ENCODE measurements around the gene FAM200B. TPM values are rescaled to one million over a fixed set of nuclear protein-coding genes. Genes with fewer than 3 reads are reported as not detected.

Gene FAM200B
- total RNA-seq, 1 donor from 2014 or later: 42.1 TPM

DNA sequence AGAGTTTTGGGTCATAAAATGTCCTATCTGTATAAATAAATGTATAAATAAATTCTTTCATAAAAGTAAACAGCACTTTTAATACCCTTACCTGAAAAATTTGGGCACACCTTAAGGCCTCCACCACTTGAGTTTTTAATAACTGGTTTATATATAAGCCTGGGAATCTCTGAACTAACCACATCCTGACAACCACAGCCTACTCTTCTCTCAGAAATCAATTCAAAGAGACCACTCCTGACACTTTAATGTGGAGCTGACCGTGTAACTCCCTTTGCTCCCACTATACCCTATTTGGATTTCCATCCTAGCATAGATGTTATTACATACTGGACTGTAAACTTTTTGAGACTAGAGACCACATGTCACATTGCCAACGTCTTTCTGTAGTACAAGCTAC lies 30.0 kb upstream of the FAM200B start:
- H3K4me3 ChIP-seq (ENCODE audit: low read depth, low read length): no peak overlapping the region
- H3K36me3 ChIP-seq (ENCODE audit: control insufficient read depth, insufficient read depth, low read length): no peaks in the 10 kb centered on the region
- H3K27me3 ChIP-seq (ENCODE audit: control insufficient read depth, insufficient read depth, low read length): no peaks in the 10 kb centered on the region
- TF ChIP-seq, protein P1, sequence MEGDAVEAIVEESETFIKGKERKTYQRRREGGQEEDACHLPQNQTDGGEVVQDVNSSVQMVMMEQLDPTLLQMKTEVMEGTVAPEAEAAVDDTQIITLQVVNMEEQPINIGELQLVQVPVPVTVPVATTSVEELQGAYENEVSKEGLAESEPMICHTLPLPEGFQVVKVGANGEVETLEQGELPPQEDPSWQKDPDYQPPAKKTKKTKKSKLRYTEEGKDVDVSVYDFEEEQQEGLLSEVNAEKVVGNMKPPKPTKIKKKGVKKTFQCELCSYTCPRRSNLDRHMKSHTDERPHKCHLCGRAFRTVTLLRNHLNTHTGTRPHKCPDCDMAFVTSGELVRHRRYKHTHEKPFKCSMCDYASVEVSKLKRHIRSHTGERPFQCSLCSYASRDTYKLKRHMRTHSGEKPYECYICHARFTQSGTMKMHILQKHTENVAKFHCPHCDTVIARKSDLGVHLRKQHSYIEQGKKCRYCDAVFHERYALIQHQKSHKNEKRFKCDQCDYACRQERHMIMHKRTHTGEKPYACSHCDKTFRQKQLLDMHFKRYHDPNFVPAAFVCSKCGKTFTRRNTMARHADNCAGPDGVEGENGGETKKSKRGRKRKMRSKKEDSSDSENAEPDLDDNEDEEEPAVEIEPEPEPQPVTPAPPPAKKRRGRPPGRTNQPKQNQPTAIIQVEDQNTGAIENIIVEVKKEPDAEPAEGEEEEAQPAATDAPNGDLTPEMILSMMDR (IDR thresholded peaks at IDR 0.05; ENCODE audit: insufficient read depth, low read length, poor library complexity, severe bottlenecking): no peak
- DNase-seq (ENCODE audit: low read depth): no peak

DNA sequence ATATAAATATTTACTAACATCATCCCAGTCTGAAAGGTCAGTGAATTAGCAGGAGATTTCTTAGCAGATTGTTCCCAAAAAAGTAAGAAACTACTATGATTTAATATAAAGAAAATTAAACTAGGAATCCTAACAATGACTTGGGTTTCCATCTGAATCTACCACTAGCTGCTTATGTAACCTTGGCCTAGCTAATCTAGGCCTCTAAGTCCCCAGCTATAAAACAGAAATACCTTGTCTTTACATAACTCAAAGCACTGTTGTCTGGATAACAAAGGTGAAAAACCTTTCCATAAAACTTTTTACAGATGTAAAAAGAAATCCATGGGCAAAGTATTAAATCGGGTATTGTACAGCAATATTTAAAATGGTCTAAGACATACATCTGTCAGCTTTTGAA lies 29.4 kb upstream of the FAM200B start:
- H3K36me3 ChIP-seq (ENCODE audit: control insufficient read depth, insufficient read depth, low read length): no peaks in the 10 kb centered on the region
- no peak overlapping the region for H3K4me3 ChIP-seq (ENCODE audit: low read depth, low read length)
- no peak for DNase-seq (ENCODE audit: low read depth)
- H3K27me3 ChIP-seq (ENCODE audit: control insufficient read depth, insufficient read depth, low read length): no peaks in the 10 kb centered on the region
- TF ChIP-seq, protein P1 (IDR thresholded peaks at IDR 0.05; ENCODE audit: insufficient read depth, low read length, poor library complexity, severe bottlenecking): no peak

DNA sequence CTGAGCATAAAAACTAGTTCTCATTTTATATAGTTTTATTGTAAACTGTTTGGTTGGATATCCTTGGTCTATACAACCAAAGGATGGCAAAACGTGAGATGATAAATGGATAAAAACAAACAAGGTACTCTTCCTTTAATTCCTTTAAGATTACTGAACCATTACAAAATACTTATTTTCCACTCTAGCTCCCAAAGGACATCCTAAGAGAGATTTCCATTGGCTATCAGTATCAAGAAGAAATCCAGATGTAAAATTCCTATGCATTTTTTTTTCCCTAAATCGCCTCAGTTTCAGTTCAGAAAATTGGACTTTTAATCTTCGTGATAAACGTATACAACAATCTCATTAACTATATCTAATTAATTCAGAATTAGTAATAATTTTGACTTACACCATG lies 28.8 kb upstream of the FAM200B start:
- Histone ChIP-seq H3K36me3 (ENCODE audit: control insufficient read depth, insufficient read depth, low read length) (no peaks in the 10 kb centered on the region), H3K4me3 (ENCODE audit: low read depth, low read length) (no peak overlapping the region), H3K27me3 (ENCODE audit: control insufficient read depth, insufficient read depth, low read length) (no peaks in the 10 kb centered on the region)
- TF ChIP-seq, protein P1 (IDR thresholded peaks at IDR 0.05; ENCODE audit: insufficient read depth, low read length, poor library complexity, severe bottlenecking): no peak
- no peak for DNase-seq (ENCODE audit: low read depth)

DNA sequence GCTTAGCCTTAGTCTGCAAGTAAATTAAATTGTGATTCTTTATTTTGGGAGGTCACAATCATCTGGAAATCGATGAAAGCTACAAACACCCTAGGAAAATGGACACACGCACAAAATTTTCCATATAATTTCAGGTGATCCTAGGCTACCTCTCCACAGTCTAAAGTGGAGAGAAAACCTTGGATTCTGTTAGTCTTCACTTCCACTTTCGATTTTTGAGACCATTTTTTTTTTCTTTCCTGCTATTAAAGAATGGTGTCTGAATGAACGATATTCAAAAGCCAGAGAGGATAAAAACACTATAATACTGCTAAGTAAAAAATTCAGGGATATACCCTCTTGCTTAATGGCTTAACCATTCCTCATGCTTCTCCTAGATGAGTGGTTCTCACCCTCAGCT lies 28.2 kb upstream of the FAM200B start:
- no peak for DNase-seq (ENCODE audit: low read depth)
- Histone ChIP-seq H3K36me3 (ENCODE audit: control insufficient read depth, insufficient read depth, low read length) (no peaks in the 10 kb centered on the region), H3K4me3 (ENCODE audit: low read depth, low read length) (peak overlapping the region; percentile 87), H3K27me3 (ENCODE audit: control insufficient read depth, insufficient read depth, low read length) (no peaks in the 10 kb centered on the region)
- TF ChIP-seq, protein P1 (IDR thresholded peaks at IDR 0.05; ENCODE audit: insufficient read depth, low read length, poor library complexity, severe bottlenecking): no peak

DNA sequence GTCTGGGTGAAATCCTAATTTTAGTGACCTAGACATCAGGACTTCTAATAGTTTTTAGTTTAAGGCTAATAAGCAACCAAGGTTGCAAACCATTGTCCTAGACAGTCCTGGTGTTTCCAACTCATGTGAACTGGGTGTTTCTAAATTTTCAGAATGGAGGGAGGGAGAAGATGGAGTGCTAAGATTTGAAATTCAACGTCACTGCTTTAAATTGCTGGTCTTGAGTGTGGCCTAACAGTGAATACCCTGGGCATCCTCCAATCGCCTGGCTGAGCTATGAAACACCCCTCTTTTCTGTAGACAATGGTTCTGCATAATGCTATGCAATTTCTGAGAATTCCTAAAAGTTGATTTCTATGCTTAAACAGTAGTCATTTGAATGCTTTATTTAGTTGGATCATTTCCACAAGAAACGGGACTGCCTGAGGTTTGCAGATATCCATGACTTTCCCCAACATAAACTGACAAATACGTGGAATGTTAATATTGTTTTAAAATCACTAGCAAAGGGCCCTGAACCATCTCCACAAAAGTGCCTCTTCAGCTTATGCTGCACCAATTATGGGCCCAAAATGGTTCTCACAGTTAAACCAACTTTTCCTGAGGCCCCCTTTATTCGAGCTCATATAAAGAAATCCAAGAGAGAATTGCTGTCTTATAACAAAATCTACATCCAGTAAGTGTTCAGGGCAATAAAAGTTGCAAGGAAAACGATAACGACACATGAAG lies 27.6 kb upstream of the FAM200B start:
- H3K4me3 ChIP-seq (ENCODE audit: low read depth, low read length): peak overlapping the region; percentile 87
- no peaks in the 10 kb centered on the region for H3K27me3 ChIP-seq (ENCODE audit: control insufficient read depth, insufficient read depth, low read length)
- H3K36me3 ChIP-seq (ENCODE audit: control insufficient read depth, insufficient read depth, low read length): no peaks in the 10 kb centered on the region
- TF ChIP-seq, protein P1 (IDR thresholded peaks at IDR 0.05; ENCODE audit: insufficient read depth, low read length, poor library complexity, severe bottlenecking): no peak
- DNase-seq (ENCODE audit: low read depth): no peak
